ENCODE data around the gene MKS1. TPM values are rescaled to one million over a fixed set of nuclear protein-coding genes. Genes with fewer than 3 reads are reported as not detected.
A peak's percentile ranks its signal among the peaks of the same experiment; 100 is the strongest.

MKS1 gene
- total and polyA plus RNA-seq, 2 of the 8 experiments (the other 6 are each of a cell fraction or from before 2014, with no cell fraction given): 12.0 to 21.7 TPM

DNA sequence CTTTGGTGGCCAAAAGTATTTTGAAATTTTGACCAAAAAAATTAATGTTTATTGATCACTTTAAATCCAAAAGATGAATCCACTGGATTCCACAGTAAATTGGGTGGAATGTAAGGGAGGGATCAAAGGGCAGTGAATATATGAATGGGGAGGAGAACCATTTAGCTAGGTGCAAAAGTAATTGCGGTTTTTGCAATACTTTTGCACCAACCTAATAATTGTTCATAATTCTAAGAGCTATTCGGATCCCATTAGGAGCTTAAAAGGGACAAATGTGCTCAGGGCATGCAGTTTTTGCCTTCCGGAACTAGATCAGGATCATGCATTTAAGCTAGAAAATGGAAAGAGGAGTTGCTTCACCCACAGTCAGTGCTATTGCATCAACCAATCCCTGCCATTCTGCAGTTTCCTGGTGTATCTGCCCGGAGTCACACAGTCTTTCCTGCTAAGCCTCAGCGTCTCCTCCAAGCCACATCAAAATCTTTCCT, 19.1 kb upstream of the MKS1 start, which contains the start of gene LPO:
TSS of gene LPO (plus strand) at position 438 of the 488 bp plus-strand sequence. CDS start 4,396 bp downstream, outside the sequence.
- H3K79me1 ChIP-seq (ENCODE audit: low read depth, low read length): no peaks in the 10 kb centered on the region
- H3K14ac ChIP-seq (ENCODE audit: insufficient read length): no peak within 1 kb of the TSS
- H2BK5ac ChIP-seq (ENCODE audit: low read depth, low read length): no peak within 1 kb of the TSS
- H3K4me3 ChIP-seq (ENCODE audit: extremely low read depth in 1 of 4, insufficient read depth in 2 of 4, low read depth in 3 of 4, low read length in 4 of 4): no peak within 1 kb of the TSS
- CTCF ChIA-PET (ENCODE audit: partially characterized antibody): interaction anchor here (1.0 to 4.5 kb wide), 9 partner anchors 9 to 66 kb away, joined by 3 to 50 read pairs (median 5); partner anchors contain the start of gene MKS1
- TF ChIP-seq POLR2AphosphoS5 (IDR thresholded peaks at IDR 0.05; ENCODE audit: low read depth, low read length) (no peak), SIRT6 (IDR thresholded peaks at IDR 0.05; ENCODE audit: low read length) (no peak), EP300 (IDR thresholded peaks at IDR 0.05; ENCODE audit: borderline replicate concordance in 1 of 2, low read depth in 2 of 2, low read length in 2 of 2) (no peak), SIX5 (IDR thresholded peaks at IDR 0.05; ENCODE audit: low read depth, low read length) (no peak), JUN (IDR thresholded peaks at IDR 0.05; ENCODE audit: low read depth, low read length) (no peak)
- H3K23me2 ChIP-seq (ENCODE audit: low read depth, low read length): no peaks in the 10 kb centered on the region
- no peak within 1 kb of the TSS for H2AK5ac ChIP-seq (ENCODE audit: low read depth, low read length)
- H2BK120ac ChIP-seq (replicated peaks; ENCODE audit: low read depth, low read length): no peak within 1 kb of the TSS
- no peak within 1 kb of the TSS for H4K5ac ChIP-seq (ENCODE audit: insufficient read length, low read depth, low read length)
- POLR2A ChIA-PET (ENCODE audit: partially characterized antibody): interaction anchor here (0.8 to 2.0 kb wide), 6 partner anchors 8 to 27 kb away, joined by 3 to 6 read pairs (median 4); no protein-coding TSS in a partner anchor
- no peak within 1 kb of the TSS for H4K8ac ChIP-seq (ENCODE audit: extremely low read depth, insufficient read depth, low read length)
- no peak within 1 kb of the TSS for H2BK12ac ChIP-seq (ENCODE audit: low read depth, low read length)
- H4K20me1 ChIP-seq (replicated peaks in 1 of 2; ENCODE audit: control insufficient read depth in 1 of 2, insufficient read depth in 2 of 2, low read length in 2 of 2): no peaks in the 10 kb centered on the region
- no peak within 1 kb of the TSS for H2BK15ac ChIP-seq (ENCODE audit: low read length)
- no peak within 1 kb of the TSS for H3K4ac ChIP-seq (replicated peaks; ENCODE audit: insufficient read length, low read depth, low read length)
- 83% methylated on average over 5 of the region's 5 CpGs; no CpG with 5 or more reads in 1 of the 2 experiments for WGBS, 2 experiments (ENCODE audit: extremely low coverage in 1 of 2, insufficient coverage in 1 of 2, insufficient read length in 1 of 2, insufficient replicate concordance in 2 of 2, low coverage in 1 of 2, low lambda C conversion rate in 2 of 2, missing lambda C conversion rate in 1 of 2)
- no peak within 1 kb of the TSS for H3K4me2 ChIP-seq (ENCODE audit: insufficient read depth in 1 of 2, low read depth in 2 of 2, low read length in 2 of 2)
- H3K27ac ChIP-seq (ENCODE audit: low read depth, low read length): no peak within 1 kb of the TSS
- H3K23ac ChIP-seq (ENCODE audit: insufficient read length): no peak within 1 kb of the TSS
- H3K4me1 ChIP-seq (replicated peaks in 1 of 4; ENCODE audit: control insufficient read depth in 3 of 4, insufficient read depth in 4 of 4, low read length in 3 of 4): peaks cover 0 to 7% (median 0%) of the 10 kb centered on the region in 4 experiments; a peak in 3 of 7 replicates
- no peak for DNase-seq (ENCODE audit: low read depth in 1 of 2, low spot score in 2 of 2)
- peaks cover 0 to 7% (median 3%) of the 10 kb centered on the region in 4 experiments; a peak in 4 of 7 replicates for H3K27me3 ChIP-seq (replicated peaks in 1 of 4; ENCODE audit: control insufficient read depth in 3 of 4, extremely low read depth in 1 of 4, insufficient read depth in 3 of 4, low read length in 3 of 4)
- H3K36me3 ChIP-seq (ENCODE audit: control insufficient read depth in 2 of 4, insufficient read depth in 4 of 4, low read length in 3 of 4): no peaks in the 10 kb centered on the region
- H2AFZ ChIP-seq (ENCODE audit: low read length): 0 out of 2 replicates have a peak within 1 kb of the TSS, but pooled peaks have one; percentile 14
- no peak within 1 kb of the TSS for H4K91ac ChIP-seq (replicated peaks; ENCODE audit: insufficient read length, low read length)
- no peaks in the 10 kb centered on the region for H3K79me2 ChIP-seq (ENCODE audit: control insufficient read depth in 1 of 2, insufficient read depth in 2 of 2, low read length in 2 of 2)
- H3K18ac ChIP-seq (ENCODE audit: extremely low read depth, low read length): no peak within 1 kb of the TSS
- FAIRE-seq: no peak
- H2BK20ac ChIP-seq (ENCODE audit: low read length): no peak within 1 kb of the TSS
- no peak within 1 kb of the TSS for H3K9ac ChIP-seq (replicated peaks in 1 of 4; ENCODE audit: extremely low read depth in 1 of 4, low read depth in 3 of 4, low read length in 3 of 4)
- H3K9me3 ChIP-seq (ENCODE audit: insufficient read depth in 2 of 2, low read depth in 1 of 2, low read length in 1 of 2): no peaks in the 10 kb centered on the region
- H3K56ac ChIP-seq (replicated peaks; ENCODE audit: insufficient read length, low read depth, low read length): no peak within 1 kb of the TSS

All from H1 (cell line).